Small intestine (tissue), 7 donors: ENCODE results near the gene PPP1R14B. TPM values are rescaled to one million over a fixed set of nuclear protein-coding genes. Genes with fewer than 3 reads are reported as not detected.
A peak's percentile ranks its signal among the peaks of the same experiment; 100 is the strongest.

Experiments
- DNase-seq, 2 donors: peaks; one replicate each; pipeline versions ENCODE4 v3.0.0 to v3.0.0-alpha.2; 2013
- FAIRE-seq: peaks from 2 replicates; lab custom pipeline; 2012; peaks lifted over from hg19 to GRCh38; lab: Jason Lieb, UNC
- H3K27ac ChIP-seq, 3 donors: one replicate each; pipeline ENCODE4 v1.5.1; 2013; ENCODE audit warnings: low read length in 2 of 3, mild to moderate bottlenecking in 2 of 3, control low read depth in 1 of 3, inconsistent platforms in 1 of 3, low read depth in 1 of 3, moderate library complexity in 1 of 3
- H3K27me3 ChIP-seq, 3 donors: one replicate each; pipeline ENCODE4 v1.6.1; 2013; ENCODE audit warnings: low read length in 3 of 3, inconsistent platforms in 1 of 3; ENCODE audit not compliant: control insufficient read depth in 3 of 3, insufficient read depth in 3 of 3
- H3K36me3 ChIP-seq, 3 donors: one replicate each; pipeline ENCODE4 v1.6.1; 2013; ENCODE audit warnings: low read length in 3 of 3, inconsistent platforms in 1 of 3, low read depth in 1 of 3, mild to moderate bottlenecking in 1 of 3, moderate library complexity in 1 of 3; ENCODE audit not compliant: control insufficient read depth in 3 of 3, insufficient read depth in 2 of 3
- H3K4me1 ChIP-seq, 3 donors: one replicate each; pipeline ENCODE4 v1.6.1; 2013; ENCODE audit warnings: low read length in 2 of 3, inconsistent platforms in 1 of 3, low read depth in 1 of 3, mild to moderate bottlenecking in 1 of 3, moderate library complexity in 1 of 3; ENCODE audit not compliant: control insufficient read depth in 3 of 3, insufficient read depth in 2 of 3
- H3K4me3 ChIP-seq, 3 donors: one replicate each; pipeline ENCODE4 v1.5.1; 2013; ENCODE audit warnings: low read length in 3 of 3, control low read depth in 1 of 3, inconsistent platforms in 1 of 3, low read depth in 1 of 3, mild to moderate bottlenecking in 1 of 3, moderate library complexity in 1 of 3
- H3K9me3 ChIP-seq, 2 donors: one replicate each; pipeline ENCODE4 v1.6.1; 2013; ENCODE audit warnings: low read depth in 1 of 2, low read length in 1 of 2; ENCODE audit not compliant: control insufficient read depth in 2 of 2, insufficient read depth in 1 of 2
- WGBS, 3 donors: extraction: QIAGEN DNeasy Blood & Tissue Kit; methylation state at CpG; one replicate each; pipeline ENCODE4 v1.1.7; 2013; 5-methylcytosine and 5-hydroxymethylcytosine counted together
- polyA plus RNA-seq, 4 donors: library from polyadenylated mRNA; stranded (reverse) in 3 of 4; unstranded in 1 of 4; fragments of 200-250 nt in 3 of 4; fragments of 120-200 nt in 1 of 4; gene quantifications; one replicate each; pipeline versions ENCODE4 v1.2.1 to v1.2.3, GENCODE V29; 2013
- donor health status: healthy with polysubstance abuse.
- donor health status: control.
- donor health status: control.
- donor health status: Bipolar disorder and iron deficiency.
- donor health status: healthy.

Gene PPP1R14B
- polyA plus RNA-seq, 4 donors, result 46.9 to 161 (median 143) TPM

DNA sequence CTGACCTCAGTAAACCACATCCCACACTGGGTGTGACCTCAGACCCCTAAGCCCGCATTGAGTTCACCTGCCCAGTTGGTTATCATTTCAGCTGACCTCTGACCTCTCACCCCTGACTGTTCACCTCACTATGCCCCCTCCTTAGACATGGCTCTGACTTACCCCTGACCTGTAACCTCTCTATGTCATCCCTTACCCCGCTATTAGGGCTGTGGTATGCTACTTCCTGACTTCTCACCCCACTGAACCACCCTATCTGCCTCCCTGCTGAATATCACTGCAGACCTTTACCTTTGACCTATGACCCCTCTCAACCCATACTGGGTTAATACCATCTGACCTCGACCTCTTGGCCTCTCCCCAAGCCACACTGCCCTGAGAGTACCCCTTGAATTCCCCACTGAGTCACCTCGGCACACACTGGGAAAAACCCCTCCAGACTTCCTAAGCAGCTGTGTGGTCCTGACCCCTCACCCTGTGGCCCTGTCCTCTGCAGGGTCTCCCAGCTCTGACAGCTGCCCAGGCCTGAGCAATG lies 12.9 kb upstream of the PPP1R14B start:
- Histone ChIP-seq H3K4me1 (no peaks in the 10 kb centered on the region), H3K9me3 (no peaks in the 10 kb centered on the region), H3K36me3 (peaks cover 32 to 98% (median 67%) of the 10 kb centered on the region in 3 donors), H3K27me3 (no peaks in the 10 kb centered on the region), H3K27ac (no peak overlapping the region), H3K4me3 (no peak overlapping the region)
- WGBS, 3 donors, result 64 to 74% (median 64%) methylated on average over 4 of the region's 4 CpGs
- FAIRE-seq (no peak), DNase-seq (no peak)

DNA sequence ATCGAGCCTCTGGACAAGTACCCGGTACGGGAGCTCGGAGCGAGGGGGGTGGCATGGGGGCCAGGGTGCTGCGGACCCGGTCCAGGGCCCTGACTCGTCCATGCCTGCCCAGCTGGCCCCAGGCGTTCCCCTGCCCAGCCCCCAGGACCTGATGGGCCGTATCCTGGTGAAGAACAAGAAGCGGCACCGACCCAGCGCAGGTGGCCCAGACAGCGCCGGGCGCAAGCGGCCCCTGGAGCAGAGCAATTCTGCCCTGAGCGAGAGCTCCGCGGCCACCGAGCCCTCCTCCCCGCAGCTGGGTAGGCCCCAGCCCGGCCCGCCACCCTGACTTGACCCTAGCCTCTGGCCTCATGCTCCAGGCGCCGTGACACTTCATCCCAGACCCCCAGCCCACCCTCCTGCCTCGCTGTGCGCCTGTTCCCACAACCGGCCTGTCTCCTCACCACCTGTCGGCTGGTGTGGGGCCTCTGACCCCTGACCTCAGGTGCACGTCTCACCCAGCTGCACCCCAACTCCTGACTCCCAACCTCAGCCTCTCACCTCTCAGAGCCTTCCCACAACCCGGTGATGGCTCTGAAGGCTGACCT lies 12.3 kb upstream of the PPP1R14B start:
- no peak for FAIRE-seq

GRCh38 chr11:64258356-64258755 lies 11.6 kb upstream of the PPP1R14B start:
- WGBS, 3 donors, result 90 to 92% (median 91%) methylated on average over 20 to 24 of the region's 24 CpGs
- no peaks in the 10 kb centered on the region for H3K27me3 ChIP-seq
- H3K4me1 ChIP-seq, result peaks cover 0 to under 1% (median 0%) of the 10 kb centered on the region in 3 donors
- peaks cover 28 to 98% (median 61%) of the 10 kb centered on the region in 3 donors for H3K36me3 ChIP-seq
- DNase-seq, result no peak
- H3K27ac ChIP-seq, result no peak overlapping the region
- H3K4me3 ChIP-seq, result no peak overlapping the region
- no peak for FAIRE-seq
- H3K9me3 ChIP-seq, result no peaks in the 10 kb centered on the region

More for the DNA sequence above, 12.3 kb upstream of the PPP1R14B start:
- no peaks in the 10 kb centered on the region for H3K27me3 ChIP-seq
- 91 to 92% (median 91%) methylated on average over 29 to 32 of the region's 32 CpGs for WGBS, 3 donors
- H3K27ac ChIP-seq, result no peak overlapping the region
- peaks cover 32 to 98% (median 66%) of the 10 kb centered on the region in 3 donors for H3K36me3 ChIP-seq
- no peak for DNase-seq
- H3K9me3 ChIP-seq, result no peaks in the 10 kb centered on the region
- no peak overlapping the region for H3K4me3 ChIP-seq
- H3K4me1 ChIP-seq, result no peaks in the 10 kb centered on the region

GRCh38 chr11:64256300-64256699 lies 9.6 kb upstream of the PPP1R14B start:
- peaks cover 0 to 5% (median 0%) of the 10 kb centered on the region in 3 donors for H3K4me1 ChIP-seq
- DNase-seq, result no peak
- FAIRE-seq, result no peak
- H3K27ac ChIP-seq, result no peak overlapping the region
- no peaks in the 10 kb centered on the region for H3K27me3 ChIP-seq
- H3K4me3 ChIP-seq, result no peak overlapping the region
- peaks cover 13 to 84% (median 45%) of the 10 kb centered on the region in 3 donors for H3K36me3 ChIP-seq
- 85 to 87% (median 86%) methylated on average over 15 of the region's 15 CpGs for WGBS, 3 donors
- no peaks in the 10 kb centered on the region for H3K9me3 ChIP-seq

DNA sequence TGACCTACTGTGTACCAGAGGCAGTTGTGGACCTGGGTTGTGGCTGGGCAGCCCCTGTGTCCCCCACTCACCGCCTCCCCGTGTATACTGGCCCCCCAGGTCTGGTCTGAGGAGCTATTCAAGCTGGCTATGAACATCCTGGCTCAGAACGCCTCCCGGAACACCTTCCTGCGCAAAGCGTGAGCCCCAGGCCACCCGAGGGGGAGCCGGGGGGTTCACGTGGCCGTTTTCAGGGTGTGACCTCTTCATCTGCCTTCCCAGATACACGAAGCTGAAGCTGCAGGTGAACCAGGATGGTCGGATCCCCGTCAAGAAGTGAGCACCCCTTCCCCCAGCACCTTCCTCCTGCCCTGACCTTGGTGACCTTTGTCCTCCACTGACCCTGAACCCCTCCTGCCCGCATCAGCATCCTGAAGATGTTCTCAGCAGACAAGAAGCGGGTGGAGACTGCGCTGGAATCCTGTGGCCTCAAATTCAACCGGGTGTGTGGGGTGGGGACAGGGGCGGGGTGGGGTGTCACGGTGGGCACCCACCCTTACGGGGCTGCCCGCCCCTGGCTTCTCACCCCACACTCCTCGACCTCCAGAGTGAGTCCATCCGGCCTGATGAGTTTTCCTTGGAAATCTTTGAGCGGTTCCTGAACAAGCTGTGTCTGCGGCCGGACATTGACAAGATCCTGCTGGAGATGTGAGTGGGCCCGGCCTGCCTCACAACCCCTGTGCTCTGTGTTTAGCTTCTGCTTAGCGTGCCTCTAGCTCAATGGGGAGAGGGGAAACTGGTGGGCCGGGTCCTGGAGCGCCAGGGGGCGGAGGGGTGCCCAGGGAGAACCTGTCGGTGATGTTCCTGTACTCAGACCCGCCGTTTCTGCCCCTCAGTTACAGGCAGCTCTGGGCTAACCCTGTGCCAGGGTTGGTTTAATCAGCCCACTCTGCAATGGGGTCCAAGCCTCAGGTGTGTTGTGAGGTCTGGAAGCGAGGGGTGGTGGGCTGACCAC lies 8.7 kb upstream of the PPP1R14B start:
- H3K4me1 ChIP-seq, result peaks cover 0 to 11% (median 3%) of the 10 kb centered on the region in 3 donors
- no peak for DNase-seq
- no peaks in the 10 kb centered on the region for H3K9me3 ChIP-seq
- H3K36me3 ChIP-seq, result peaks cover 9 to 77% (median 42%) of the 10 kb centered on the region in 3 donors
- no peak for FAIRE-seq
- 79 to 83% (median 80%) methylated on average over 35 of the region's 35 CpGs for WGBS, 3 donors
- H3K4me3 ChIP-seq, result no peak overlapping the region
- no peaks in the 10 kb centered on the region for H3K27me3 ChIP-seq
- H3K27ac ChIP-seq, result peak overlapping the region in 1 of 3 donors; percentile 9

- H3K27ac ChIP-seq, result no peak overlapping the region
- no peak overlapping the region for H3K4me3 ChIP-seq
- peaks cover 9 to 68% (median 32%) of the 10 kb centered on the region in 3 donors for H3K36me3 ChIP-seq
- FAIRE-seq (no peak), DNase-seq (no peak)
- no peaks in the 10 kb centered on the region for H3K27me3 ChIP-seq
- no peaks in the 10 kb centered on the region for H3K9me3 ChIP-seq
- H3K4me1 ChIP-seq, result peaks cover 0 to 20% (median 3%) of the 10 kb centered on the region in 3 donors
- WGBS, 3 donors, result 84 to 88% (median 85%) methylated on average over 7 of the region's 7 CpGs
These were observed 7.6 kb upstream of the PPP1R14B start for GRCh38 chr11:64254326-64254725.

- 38 to 51% (median 46%) methylated on average over 5 of the region's 5 CpGs for WGBS, 3 donors
- Histone ChIP-seq H3K36me3 (peaks cover 7 to 60% (median 27%) of the 10 kb centered on the region in 3 donors), H3K27ac (peak overlapping the region in 1 of 3 donors; percentile 41), H3K9me3 (no peaks in the 10 kb centered on the region), H3K4me1 (peaks cover 0 to 28% (median 3%) of the 10 kb centered on the region in 3 donors), H3K4me3 (peak overlapping the region in 2 of 3 donors; percentile 85 to 94), H3K27me3 (no peaks in the 10 kb centered on the region)
- FAIRE-seq, result no peak
- no peak for DNase-seq
These were observed 6.7 kb upstream of the PPP1R14B start for GRCh38 chr11:64253481-64253880.

DNA sequence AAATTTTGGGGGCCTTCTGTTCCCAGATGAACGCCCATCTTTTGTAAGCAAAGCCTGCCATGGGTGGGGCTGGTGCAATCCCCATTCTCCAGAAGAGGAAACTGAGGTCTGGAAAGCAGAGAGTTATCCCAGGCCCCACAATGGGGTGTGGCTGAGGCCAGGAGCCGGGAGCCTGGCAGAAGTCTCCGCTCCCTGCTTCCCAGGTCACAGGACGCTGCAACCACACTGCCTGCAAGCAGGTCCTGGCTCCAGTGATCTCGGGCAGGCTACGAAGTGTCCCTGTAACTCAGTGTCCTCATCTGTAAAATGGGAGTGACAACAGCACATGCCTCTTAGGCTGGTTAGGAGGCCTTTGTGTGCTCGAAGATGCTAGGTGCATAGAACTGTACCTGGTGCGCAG lies 6.3 kb upstream of the PPP1R14B start:
- H3K9me3 ChIP-seq, result no peaks in the 10 kb centered on the region
- peaks cover 0 to 32% (median 3%) of the 10 kb centered on the region in 3 donors for H3K4me1 ChIP-seq
- H3K4me3 ChIP-seq, result peak overlapping the region; percentile 61 to 94 (median 85)
- H3K36me3 ChIP-seq, result peaks cover 7 to 55% (median 22%) of the 10 kb centered on the region in 3 donors
- 22 to 55% (median 39%) methylated on average over 8 of the region's 8 CpGs for WGBS, 3 donors
- FAIRE-seq, result no peak
- DNase-seq, result no peak
- peak overlapping the region; percentile 49 to 99 (median 96) for H3K27ac ChIP-seq
- H3K27me3 ChIP-seq, result no peaks in the 10 kb centered on the region
